ENCODE measurements around the gene TFF2.

TFF2 gene

GRCh38 chr21:42384156-42384945 lies 33.6 kb upstream of the TFF2 start:
- DNase-seq, result no peak

- no peak for DNase-seq
Measured at GRCh38 chr21:42383331-42383730, 32.5 kb upstream of the TFF2 start.

GRCh38 chr21:42382915-42383314 lies 32.1 kb upstream of the TFF2 start:
- no peak for DNase-seq

GRCh38 chr21:42381347-42381984 lies 30.7 kb upstream of the TFF2 start:
- DNase-seq, result peak; percentile 53 to 68

DNA sequence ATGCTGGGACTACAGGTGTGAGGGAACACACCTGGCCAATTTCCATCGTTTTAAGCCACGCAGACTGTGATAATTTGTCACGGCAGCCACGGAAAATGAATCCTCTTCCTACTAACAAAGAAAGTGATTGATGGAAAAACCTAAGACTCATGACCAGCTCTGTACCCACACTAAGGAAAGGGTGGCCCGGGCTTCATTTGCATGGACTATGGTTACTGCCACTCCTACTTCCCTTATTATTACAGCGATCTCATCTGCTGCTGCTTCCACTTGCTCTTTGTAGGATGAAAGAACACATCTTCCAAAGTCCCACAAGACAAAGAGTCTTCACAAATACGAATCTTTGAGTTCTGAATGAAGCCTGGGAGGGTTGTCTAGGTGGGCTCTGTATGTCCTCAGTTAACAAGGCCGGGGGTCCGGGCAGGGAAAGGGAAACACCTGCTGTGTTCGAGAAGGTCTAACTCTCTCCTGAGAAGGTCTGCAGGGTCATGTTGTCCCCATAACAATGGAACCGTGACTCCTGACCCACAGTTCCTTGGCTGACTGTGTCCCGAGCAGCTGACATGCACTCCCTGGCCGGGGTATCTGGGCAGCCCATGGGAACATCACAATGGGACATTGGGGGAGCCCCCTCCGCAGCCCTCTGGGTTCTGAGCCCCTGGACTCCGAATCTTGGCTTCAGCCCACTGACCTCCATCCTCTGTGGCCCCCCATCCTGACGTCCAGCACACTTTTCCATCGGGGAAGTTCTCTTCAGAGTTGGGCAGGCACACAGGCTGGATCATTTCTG lies 28.8 kb upstream of the TFF2 start:
- DNase-seq, result peak; percentile 35 to 48

- no peak for DNase-seq
Measured at GRCh38 chr21:42378418-42378817, 27.6 kb upstream of the TFF2 start.

- no peak for DNase-seq
Measured at GRCh38 chr21:42377951-42378340, 27.2 kb upstream of the TFF2 start.

GRCh38 chr21:42377211-42377950 lies 26.6 kb upstream of the TFF2 start:
- no peak for DNase-seq

DNA sequence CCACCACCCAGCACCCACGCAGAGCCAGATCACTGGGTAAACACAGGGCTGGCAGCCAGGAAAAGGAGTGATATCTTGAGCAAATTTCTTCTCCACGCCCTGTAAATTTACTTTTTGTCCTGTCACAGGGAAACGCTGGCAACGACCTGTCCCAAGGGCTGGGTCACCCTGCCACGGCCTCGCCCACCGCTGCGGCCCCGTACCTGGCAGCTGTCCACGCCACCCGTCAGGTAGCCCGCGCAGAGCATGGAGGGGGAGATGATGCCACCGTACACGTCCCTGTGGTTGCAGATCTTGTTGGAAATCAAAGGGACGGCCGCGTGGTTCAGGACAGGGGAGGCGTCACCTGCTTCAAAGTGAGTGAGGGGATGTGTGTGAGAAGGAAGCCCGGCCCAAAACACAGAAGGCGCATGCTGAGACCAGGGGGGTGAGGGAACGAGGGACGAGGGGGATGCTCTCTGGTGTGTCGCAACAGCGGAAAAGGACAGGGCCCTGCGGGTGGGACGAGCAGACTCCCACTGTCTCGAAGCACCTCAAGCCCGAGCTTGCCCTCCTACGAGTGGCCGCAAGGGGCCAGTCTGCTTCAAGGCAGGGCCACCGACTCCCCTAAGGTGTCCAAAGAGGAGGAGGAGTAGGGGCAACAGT lies 25.7 kb upstream of the TFF2 start:
- no peak for DNase-seq

DNA sequence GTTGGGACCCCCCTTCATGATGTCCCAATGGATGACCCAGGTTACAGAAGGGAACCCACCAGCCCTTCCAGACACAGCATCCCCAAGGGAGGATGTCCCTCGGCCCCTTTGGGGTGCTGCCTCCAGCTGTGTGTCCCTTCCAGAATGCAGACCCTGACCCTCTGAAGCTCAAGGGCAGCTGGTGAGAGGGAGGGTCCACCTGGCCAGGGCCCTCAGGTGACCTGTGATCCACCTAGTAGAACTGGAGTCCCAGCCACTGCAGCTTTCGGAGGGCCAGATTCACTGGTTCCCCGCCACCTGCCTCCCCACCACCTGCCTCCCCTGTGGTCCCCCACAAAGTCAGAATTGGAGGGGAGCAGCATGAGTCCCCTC lies 25.2 kb upstream of the TFF2 start:
- DNase-seq, result no peak

DNA sequence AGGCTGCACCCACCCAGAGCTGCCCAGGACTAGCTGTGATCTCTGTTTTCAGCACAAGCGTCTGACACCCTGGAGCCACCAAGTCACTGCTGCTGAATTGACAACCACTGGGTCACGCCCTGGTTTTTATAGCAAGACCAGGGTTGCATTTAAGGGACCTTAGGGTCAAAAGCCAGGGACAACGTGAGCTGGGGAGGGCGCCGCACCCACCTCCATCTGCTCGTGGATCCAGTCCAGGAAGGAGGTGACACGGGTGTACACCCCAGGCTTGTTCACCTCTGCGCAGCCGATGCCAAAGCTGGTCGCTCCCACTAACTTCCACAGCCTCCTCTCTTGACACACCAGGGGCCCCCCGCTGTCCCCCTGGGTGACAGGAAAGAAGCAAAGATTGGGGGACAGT lies 24.7 kb upstream of the TFF2 start:
- DNase-seq, result no peak

DNA sequence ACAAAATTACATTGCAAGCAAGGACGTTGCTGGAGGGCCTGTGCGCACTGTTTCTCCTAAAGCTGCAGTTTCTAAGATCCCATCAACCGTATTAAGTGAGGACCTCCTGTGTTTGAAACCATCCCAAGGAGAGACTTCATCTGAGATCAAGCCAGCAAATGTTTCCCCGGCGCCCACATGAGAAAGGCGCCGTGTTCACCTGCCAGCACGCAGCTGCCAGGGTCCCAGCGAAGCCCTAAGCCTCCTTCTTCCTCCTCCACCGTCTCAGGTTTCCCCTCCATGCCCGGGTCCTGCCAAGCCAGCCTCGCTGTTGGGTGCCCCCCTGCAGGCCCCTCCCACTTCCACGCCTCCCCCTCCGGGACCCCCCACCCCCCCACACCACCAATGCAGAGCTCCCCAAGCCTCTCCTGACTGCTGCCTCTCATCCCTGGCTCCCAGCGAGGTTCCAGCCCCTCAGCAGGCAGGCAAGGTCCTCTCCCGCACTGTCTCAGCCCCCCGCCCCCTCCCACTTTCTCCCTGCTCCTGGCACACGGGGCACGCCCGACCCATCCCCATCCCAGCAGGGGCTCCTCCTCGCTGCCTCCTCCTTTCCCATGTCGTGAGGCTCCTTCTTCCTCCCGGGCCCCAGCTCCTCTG lies 24.2 kb upstream of the TFF2 start:
- DNase-seq, result no peak

DNA sequence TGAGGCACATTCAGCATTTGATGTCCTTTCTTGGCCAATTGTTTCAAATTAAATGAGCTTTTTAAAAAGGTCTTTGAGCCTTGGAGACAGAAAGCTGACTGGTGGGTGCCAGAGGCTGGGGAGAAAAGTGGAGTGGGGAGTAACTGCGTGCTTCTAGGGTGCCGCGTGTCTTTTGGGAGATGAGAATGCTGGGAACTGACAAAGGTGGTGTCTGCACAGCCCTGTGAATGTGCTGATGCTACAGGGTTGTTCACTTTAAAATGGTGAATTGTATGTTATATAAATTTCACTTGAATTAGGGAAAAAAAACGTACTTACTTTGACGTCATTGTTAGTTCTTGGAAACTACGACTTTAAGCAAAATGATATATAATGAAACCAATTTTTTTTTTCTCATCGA lies 23.7 kb upstream of the TFF2 start:
- no peak for DNase-seq

DNA sequence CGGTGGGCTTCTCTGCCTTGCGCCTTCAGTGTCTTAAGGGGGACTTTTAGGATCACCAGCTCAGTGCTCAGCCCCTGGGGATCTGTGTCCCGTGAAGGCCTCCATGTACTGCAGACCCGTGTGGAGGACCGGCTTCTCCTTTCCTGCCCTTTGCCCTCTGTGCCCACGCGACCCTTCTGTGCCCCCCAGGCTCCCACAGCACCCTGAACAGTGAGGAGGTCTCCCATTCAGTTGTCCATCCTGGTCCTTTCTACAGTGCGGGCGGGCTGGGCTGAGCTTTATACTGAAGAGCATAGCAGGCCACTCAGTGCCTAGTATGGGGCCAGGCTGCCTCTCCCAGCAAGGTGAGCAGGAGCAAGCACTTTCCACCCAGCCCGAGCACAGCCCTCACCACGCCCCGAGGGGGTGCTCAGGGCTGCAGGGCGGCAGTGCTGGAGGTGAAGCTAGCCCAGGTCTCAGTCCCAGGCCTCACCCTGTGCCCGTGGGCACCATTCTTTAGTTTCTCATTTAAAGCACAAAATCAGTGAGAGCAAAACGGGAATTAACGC lies 23.2 kb upstream of the TFF2 start:
- DNase-seq, result no peak

GRCh38 chr21:42373196-42373907 lies 22.6 kb upstream of the TFF2 start:
- no peak for DNase-seq

GRCh38 chr21:42370894-42371654 lies 20.3 kb upstream of the TFF2 start:
- DNase-seq, result no peak

- DNase-seq, result no peak
Measured at GRCh38 chr21:42369821-42370220, 19.0 kb upstream of the TFF2 start.

- DNase-seq, result no peak
Measured at GRCh38 chr21:42367367-42368165, 16.8 kb upstream of the TFF2 start.

DNA sequence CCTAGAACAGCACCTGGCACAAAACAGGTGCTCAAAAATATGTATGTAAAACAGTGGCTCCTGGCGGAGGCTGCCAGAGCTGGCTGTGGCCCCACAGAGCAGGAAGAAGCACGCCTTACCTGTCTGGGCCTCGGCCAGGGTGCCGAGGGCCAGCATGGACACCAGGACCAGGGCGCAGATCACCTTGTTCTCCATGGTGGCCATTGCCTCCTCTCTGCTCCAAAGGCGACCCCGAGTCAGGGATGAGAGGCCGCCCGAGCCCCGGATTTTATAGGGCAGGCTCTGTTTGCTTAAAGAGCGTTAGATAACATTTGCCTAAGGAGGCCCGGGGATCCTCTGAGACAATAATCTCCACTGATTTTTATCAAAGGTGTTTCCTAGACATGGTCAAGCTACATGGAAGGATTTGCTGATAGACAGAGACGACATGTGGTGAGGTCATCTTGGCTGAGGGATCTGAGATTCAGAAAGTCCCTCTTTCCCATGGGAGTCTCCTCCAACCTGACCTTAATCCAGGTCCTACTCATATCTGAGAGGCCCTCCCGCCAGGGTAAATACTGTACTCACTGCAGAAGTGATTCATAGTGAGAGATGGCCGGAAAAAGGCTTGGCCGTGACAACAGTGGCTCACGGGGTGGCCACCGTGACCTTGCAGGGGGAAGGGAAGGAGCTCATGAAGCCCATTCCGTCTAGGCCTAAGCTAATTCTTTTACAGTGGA lies 15.7 kb upstream of the TFF2 start, which contains the start of gene TFF1:
Gene TFF1 (minus strand): TSS at position 244 of the 719 bp plus-strand sequence. CDS start 40 bp downstream, at position 204.
- DNase-seq, result no peak

Measured in inflammatory macrophage (primary cell).